CD14-positive monocyte (primary cell): ENCODE data around the gene CCDC170. TPM values are rescaled to one million over a fixed set of nuclear protein-coding genes. Genes with fewer than 3 reads are reported as not detected.

Source experiments
- DNase-seq, 3 donors: peaks; one replicate each; pipeline ENCODE4 v3.0.0-alpha.2; 2011 to 2022
- H2AFZ ChIP-seq: 2 replicates; pipeline ENCODE4 v1.6.0; 2012; ENCODE audit warnings: mild to moderate bottlenecking, low read depth, low read length, inconsistent platforms; ENCODE audit not compliant: insufficient read depth, poor library complexity, severe bottlenecking
- H3K27ac ChIP-seq, 2 donors: 1 replicate in 1 of 2; 2 replicates in 1 of 2; pipeline ENCODE4 v1.5.1; 2012 to 2013; ENCODE audit warnings: low read length in 2 of 2, control low read depth in 1 of 2, inconsistent platforms in 1 of 2, low read depth in 1 of 2, mild to moderate bottlenecking in 1 of 2
- H3K27me3 ChIP-seq, 2 donors: one replicate each; pipeline versions ENCODE4 v1.6.0 to v1.6.1; 2011 to 2013; ENCODE audit warnings: low read length in 2 of 2; ENCODE audit not compliant: control insufficient read depth in 2 of 2, insufficient read depth in 2 of 2
- H3K36me3 ChIP-seq, 2 donors: replicated peaks in 1 of 2; 1 replicate in 1 of 2; 2 replicates in 1 of 2; pipeline versions ENCODE4 v1.5.1 to v1.6.1; 2012 to 2013; ENCODE audit warnings: low read length in 2 of 2, control low read depth in 1 of 2, inconsistent platforms in 1 of 2, mild to moderate bottlenecking in 1 of 2; ENCODE audit not compliant: insufficient read depth in 2 of 2, control insufficient read depth in 1 of 2
- H3K4me1 ChIP-seq, 2 donors: 1 replicate in 1 of 2; 2 replicates in 1 of 2; pipeline versions ENCODE4 v1.5.1 to v1.6.1; 2012 to 2013; ENCODE audit warnings: low read length in 2 of 2, control low read depth in 1 of 2, inconsistent platforms in 1 of 2, mild to moderate bottlenecking in 1 of 2, moderate library complexity in 1 of 2; ENCODE audit not compliant: insufficient read depth in 2 of 2, control insufficient read depth in 1 of 2
- H3K4me2 ChIP-seq: replicated peaks from 2 replicates; pipeline ENCODE3; 2012; ENCODE audit warnings: low read length, moderate library complexity, mild to moderate bottlenecking; ENCODE audit not compliant: poor library complexity, severe bottlenecking; ENCODE audit errors: extremely low read depth
- H3K4me3 ChIP-seq, 3 experiments: fragments of 200-600 bp in 1 of 3; sonication (generic) in 1 of 3; replicated peaks in 1 of 3; 1 replicate in 2 of 3; 2 replicates in 1 of 3; pipeline ENCODE4 v1.5.1; 2011 to 2013; ENCODE audit warnings: low read length in 3 of 3, mild to moderate bottlenecking in 3 of 3, control low read depth in 2 of 3, low read depth in 2 of 3, inconsistent platforms in 1 of 3, moderate library complexity in 1 of 3
- H3K79me2 ChIP-seq: 2 replicates; pipeline ENCODE4 v1.6.0; 2012; ENCODE audit warnings: mild to moderate bottlenecking, control low read depth, inconsistent platforms, low read length, moderate library complexity; ENCODE audit not compliant: insufficient read depth
- H3K9ac ChIP-seq: 2 replicates; pipeline ENCODE4 v1.6.0; 2017; ENCODE audit warnings: low read length, mild to moderate bottlenecking; ENCODE audit not compliant: insufficient read depth, poor library complexity, severe bottlenecking
- H3K9me3 ChIP-seq, 2 donors: replicated peaks in 1 of 2; 1 replicate in 1 of 2; 2 replicates in 1 of 2; pipeline versions ENCODE4 v1.5.1 to v1.6.1; 2012 to 2013; ENCODE audit warnings: low read length in 2 of 2, control low read depth in 1 of 2; ENCODE audit not compliant: control insufficient read depth in 1 of 2, insufficient read depth in 1 of 2
- H4K20me1 ChIP-seq: 2 replicates; pipeline ENCODE4 v1.6.0; 2012; ENCODE audit warnings: mild to moderate bottlenecking, low read length, control low read depth, moderate library complexity; ENCODE audit not compliant: insufficient read depth
- H3K27ac Mint-ChIP-seq, 7 donors: one replicate each; pipeline ENCODE4 v1.8.0; 2020; ENCODE audit warnings: mild to moderate bottlenecking in 7 of 7, mixed read lengths in 7 of 7, moderate library complexity in 6 of 7, inconsistent platforms in 2 of 7
- H3K27me3 Mint-ChIP-seq, 3 donors: one replicate each; pipeline ENCODE4 v1.8.0; 2021 to 2022; ENCODE audit warnings: low read depth in 3 of 3, mild to moderate bottlenecking in 3 of 3, mixed read lengths in 3 of 3, moderate library complexity in 3 of 3, inconsistent platforms in 1 of 3
- H3K36me3 Mint-ChIP-seq, 2 donors: one replicate each; pipeline ENCODE4 v1.8.0; 2020; ENCODE audit warnings: mixed read lengths in 2 of 2, inconsistent platforms in 1 of 2, mild to moderate bottlenecking in 1 of 2
- H3K4me1 Mint-ChIP-seq: one replicate; pipeline ENCODE4 v1.8.0; 2020; ENCODE audit warnings: mild to moderate bottlenecking, mixed read lengths
- H3K4me3 Mint-ChIP-seq, 2 donors: one replicate each; pipeline ENCODE4 v1.8.0; 2020; ENCODE audit warnings: mild to moderate bottlenecking in 2 of 2, mixed read lengths in 2 of 2, moderate library complexity in 1 of 2
- H3K9me3 Mint-ChIP-seq, 7 donors: one replicate each; pipeline ENCODE4 v1.8.0; 2020 to 2022; ENCODE audit warnings: mixed read lengths in 7 of 7, mild to moderate bottlenecking in 6 of 7, moderate library complexity in 6 of 7, inconsistent platforms in 2 of 7
- CTCF ChIP-seq: fragments of 200-600 bp; IDR thresholded peaks from one replicate; pipeline ENCODE4 v1.8.0; 2022; ENCODE audit warnings: antibody characterized with exemption, mild to moderate bottlenecking
- WGBS: methylation state at CpG from one replicate; pipeline ENCODE4 v1.1.5; 2013; ENCODE audit warnings: missing lambda C conversion rate; ENCODE audit not compliant: insufficient coverage; 5-methylcytosine and 5-hydroxymethylcytosine counted together
- intact Hi-C, 2 donors: fragments of 100-400 bp; cut with micrococcal nuclease; formaldehyde crosslinking; loops; one replicate each; pipeline versions ENCODE4 v1.15.0 to v1.15.1; 2023
- polyA plus RNA-seq, 3 donors: library from polyadenylated mRNA; depleted of rRNA in 1 of 3; unstranded in 2 of 3; stranded (reverse) in 1 of 3; fragments of 300-500 nt in 2 of 3; fragments of >200 nt in 1 of 3; fragmentation: Illumina TruSeq in 2 of 3; gene quantifications; 1 replicate in 2 of 3; 2 replicates in 1 of 3; pipeline ENCODE4 v1.2.3, GENCODE V29; 2012 to 2021

Gene CCDC170
- polyA plus RNA-seq, 3 donors = 4.2 to 7.0 (median 6.3) TPM

- no CpG with 5 or more reads among the region's 2 CpGs for WGBS
- H3K36me3 Mint-ChIP-seq = no peaks in the 10 kb centered on the region
- Histone ChIP-seq H3K4me2 (no peak overlapping the region), H3K4me3 (no peak overlapping the region), H3K27me3 (no peaks in the 10 kb centered on the region), H3K79me2 (no peaks in the 10 kb centered on the region), H3K9ac (no peak overlapping the region), H3K4me1 (no peaks in the 10 kb centered on the region), H2AFZ (no peak overlapping the region), H3K9me3 (no peaks in the 10 kb centered on the region), H4K20me1 (no peaks in the 10 kb centered on the region), H3K27ac (no peak overlapping the region), H3K36me3 (no peaks in the 10 kb centered on the region)
- no peak for TF ChIP-seq CTCF
- intact Hi-C loops = no loop called here
- H3K4me3 Mint-ChIP-seq = no peak overlapping the region
- no peak overlapping the region for H3K27ac Mint-ChIP-seq
- H3K27me3 Mint-ChIP-seq = peaks cover 3 to 5% (median 5%) of the 10 kb centered on the region in 3 donors
- no peaks in the 10 kb centered on the region for H3K4me1 Mint-ChIP-seq
- no peak for DNase-seq
- peaks cover 0 to 4% (median 0%) of the 10 kb centered on the region in 7 donors for H3K9me3 Mint-ChIP-seq
Measured at GRCh38 chr6:151663559-151663958, 169.7 kb downstream of the CCDC170 start.

- WGBS = 88% methylated on average over 4 of the region's 5 CpGs
- no peak for DNase-seq
- TF ChIP-seq CTCF = no peak
- H3K27ac Mint-ChIP-seq = no peak overlapping the region
- no peaks in the 10 kb centered on the region for H3K4me1 Mint-ChIP-seq
- Histone ChIP-seq H3K4me3 (no peak overlapping the region), H2AFZ (no peak overlapping the region), H3K27ac (no peak overlapping the region), H3K36me3 (no peaks in the 10 kb centered on the region), H3K4me2 (no peak overlapping the region), H3K4me1 (no peaks in the 10 kb centered on the region), H3K9me3 (no peaks in the 10 kb centered on the region), H3K79me2 (no peaks in the 10 kb centered on the region), H4K20me1 (no peaks in the 10 kb centered on the region), H3K9ac (no peak overlapping the region), H3K27me3 (no peaks in the 10 kb centered on the region)
- H3K27me3 Mint-ChIP-seq = peaks cover 3 to 7% (median 6%) of the 10 kb centered on the region in 3 donors
- no peak overlapping the region for H3K4me3 Mint-ChIP-seq
- peaks cover 0 to 4% (median 0%) of the 10 kb centered on the region in 7 donors for H3K9me3 Mint-ChIP-seq
- H3K36me3 Mint-ChIP-seq = no peaks in the 10 kb centered on the region
- intact Hi-C loops = no loop called here
Measured at GRCh38 chr6:151664390-151664789, 170.6 kb downstream of the CCDC170 start.
